Gastrocnemius medialis (tissue), 4 donors: ENCODE measurements around the gene TFAP2B.

Experiments used
- CTCF ChIP-seq, 5 experiments: fragments of 450-650 bp in 3 of 5; fragments of 200-600 bp in 2 of 5; sonication (generic) in 2 of 5; IDR thresholded peaks in 4 of 5; conservative IDR thresholded peaks in 1 of 5; 1 replicate in 4 of 5; 2 replicates in 1 of 5; pipeline ENCODE4 v1.5.1; 2016 to 2019; ENCODE audit warnings: antibody characterized with exemption in 5 of 5, mild to moderate bottlenecking in 3 of 5, moderate library complexity in 3 of 5
- POLR2A ChIP-seq, 2 donors: fragments of 450-650 bp; IDR thresholded peaks; one replicate each; pipeline ENCODE4 v1.6.1; 2017; ENCODE audit warnings: antibody characterized with exemption in 2 of 2, mild to moderate bottlenecking in 2 of 2, moderate library complexity in 2 of 2

- no peak for TF ChIP-seq CTCF (IDR thresholded peaks at IDR 0.05 in 4 of 5, conservative IDR thresholded peaks at IDR 0.05 in 1 of 5)
- no peak for TF ChIP-seq POLR2A (IDR thresholded peaks at IDR 0.05)
These were observed 43.0 kb downstream of the TFAP2B start for GRCh38 chr6:50861692-50862091.
